Hepatocyte (in vitro differentiated cells): ENCODE results near the gene ABCA13.

Experiments used
- EZH2phosphoT487 ChIP-seq: fragments of 200-600 bp; sonication (generic); IDR thresholded peaks from one replicate; pipeline ENCODE4 v1.6.1; 2018; ENCODE audit warnings: antibody characterized with exemption, mild to moderate bottlenecking, low read depth, moderate library complexity; ENCODE audit not compliant: unreplicated experiment, severe bottlenecking
- TF ChIP-seq, protein P1 (sequence below): fragments of 200-600 bp; sonication (generic); IDR thresholded peaks from 2 replicates; pipeline ENCODE4 v1.5.1; 2016; ENCODE audit warnings: antibody characterized with exemption, mild to moderate bottlenecking; ENCODE audit not compliant: poor library complexity

DNA sequence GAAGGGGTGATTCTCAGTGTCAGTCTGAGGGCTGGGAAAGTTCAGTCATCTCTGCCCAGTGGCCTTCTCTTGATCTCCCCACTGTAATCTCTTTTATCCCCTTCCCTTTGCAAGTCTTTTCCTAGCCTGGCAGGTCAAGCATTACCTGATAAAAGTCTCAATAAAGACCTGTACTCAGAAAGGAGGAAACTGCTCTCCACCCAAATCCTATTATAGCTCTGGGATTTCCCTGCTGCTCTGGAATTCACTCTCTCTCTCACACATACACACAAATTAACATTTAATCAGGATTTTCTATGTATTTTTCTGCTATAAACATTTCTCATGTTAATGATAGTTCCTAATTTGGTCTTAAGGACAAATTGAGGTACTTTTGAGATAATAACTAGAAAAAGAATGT, 46.5 kb downstream of the ABCA13 start:
- TF ChIP-seq, protein P1, sequence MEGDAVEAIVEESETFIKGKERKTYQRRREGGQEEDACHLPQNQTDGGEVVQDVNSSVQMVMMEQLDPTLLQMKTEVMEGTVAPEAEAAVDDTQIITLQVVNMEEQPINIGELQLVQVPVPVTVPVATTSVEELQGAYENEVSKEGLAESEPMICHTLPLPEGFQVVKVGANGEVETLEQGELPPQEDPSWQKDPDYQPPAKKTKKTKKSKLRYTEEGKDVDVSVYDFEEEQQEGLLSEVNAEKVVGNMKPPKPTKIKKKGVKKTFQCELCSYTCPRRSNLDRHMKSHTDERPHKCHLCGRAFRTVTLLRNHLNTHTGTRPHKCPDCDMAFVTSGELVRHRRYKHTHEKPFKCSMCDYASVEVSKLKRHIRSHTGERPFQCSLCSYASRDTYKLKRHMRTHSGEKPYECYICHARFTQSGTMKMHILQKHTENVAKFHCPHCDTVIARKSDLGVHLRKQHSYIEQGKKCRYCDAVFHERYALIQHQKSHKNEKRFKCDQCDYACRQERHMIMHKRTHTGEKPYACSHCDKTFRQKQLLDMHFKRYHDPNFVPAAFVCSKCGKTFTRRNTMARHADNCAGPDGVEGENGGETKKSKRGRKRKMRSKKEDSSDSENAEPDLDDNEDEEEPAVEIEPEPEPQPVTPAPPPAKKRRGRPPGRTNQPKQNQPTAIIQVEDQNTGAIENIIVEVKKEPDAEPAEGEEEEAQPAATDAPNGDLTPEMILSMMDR = no peak
- no peak for TF ChIP-seq EZH2phosphoT487
